DOHH2 (cell line): ENCODE data around the gene UBXN10.

Source experiments
- CTCF ChIP-seq: fragments of 200-600 bp; sonication (generic); IDR thresholded peaks from one replicate; pipeline ENCODE4 v1.5.1; 2014; ENCODE audit warnings: antibody characterized with exemption, mild to moderate bottlenecking, low read depth, low read length; ENCODE audit not compliant: poor library complexity, severe bottlenecking
- EZH2phosphoT487 ChIP-seq: fragments of 200-600 bp; sonication (generic); IDR thresholded peaks from 2 replicates; pipeline ENCODE4 v1.6.1; 2017; ENCODE audit warnings: borderline replicate concordance, mild to moderate bottlenecking, antibody characterized with exemption, low read length, moderate library complexity, mixed read lengths

- TF ChIP-seq CTCF (no peak), EZH2phosphoT487 (no peak)
Measured at GRCh38 chr1:20199403-20199802, 13.5 kb downstream of the UBXN10 start.
